AG10803 (cell line): ENCODE measurements around the gene HSPB3.
"Not testable (repeated sequence)": the region's sequence is repeated elsewhere in the genome, so short reads cannot be mapped to it uniquely, and the experiment has no call there.

Experiments
- DNase-seq: peaks from one replicate; pipeline ENCODE4 v3.0.0; 2010; ENCODE audit warnings: low read depth
- H3K4me3 ChIP-seq: 2 replicates; pipeline ENCODE4 v1.5.1; 2011; ENCODE audit warnings: mild to moderate bottlenecking, low read length, control low read depth
- CTCF ChIP-seq: conservative IDR thresholded peaks from 2 replicates; pipeline ENCODE4 v1.5.1; 2011; ENCODE audit warnings: mild to moderate bottlenecking, low read length, control low read depth, inconsistent platforms

Gene HSPB3

GRCh38 chr5:54455413-54456157, at the start of gene HSPB3:
Gene HSPB3, plus strand, starts transcription at chr5:54455699. Its CDS starts 91 bp downstream, at chr5:54455790.
- H3K4me3 ChIP-seq = peak within 1 kb of the TSS; percentile 77
- TF ChIP-seq CTCF = no peak; the same call in 1 of the 2 replicates
- peak; percentile 96 for DNase-seq

- DNase-seq = no peak
- TF ChIP-seq CTCF = no peak
These were observed 44.3 kb upstream of the HSPB3 start for GRCh38 chr5:54411176-54411575.

GRCh38 chr5:54412913-54413312, 42.6 kb upstream of the HSPB3 start:
- DNase-seq = no peak
- no peak for TF ChIP-seq CTCF

More at GRCh38 chr5:54411176-54411575, 44.3 kb upstream of the HSPB3 start:
- no peak overlapping the region for H3K4me3 ChIP-seq

GRCh38 chr5:54415147-54415546, 40.4 kb upstream of the HSPB3 start:
- no peak for TF ChIP-seq CTCF
- no peak overlapping the region for H3K4me3 ChIP-seq
- DNase-seq = no peak

More at GRCh38 chr5:54412913-54413312, 42.6 kb upstream of the HSPB3 start:
- no peak overlapping the region for H3K4me3 ChIP-seq

GRCh38 chr5:54415896-54416601, 39.5 kb upstream of the HSPB3 start:
- TF ChIP-seq CTCF = no peak
- H3K4me3 ChIP-seq = no peak overlapping the region
- DNase-seq = no peak

- TF ChIP-seq CTCF = peak; percentile 87
- peak; percentile 69 for DNase-seq
- H3K4me3 ChIP-seq = not testable (repeated sequence)
These were observed 35.7 kb upstream of the HSPB3 start for GRCh38 chr5:54419573-54420423.

- not testable (repeated sequence) for H3K4me3 ChIP-seq, DNase-seq
These were observed 35.0 kb upstream of the HSPB3 start for GRCh38 chr5:54420511-54420910.
